GM12891 (cell line): ENCODE measurements around the gene C14orf119.

Source experiments
- POLR2A ChIP-seq: IDR thresholded peaks from 2 replicates; pipeline ENCODE4 v1.6.1; 2011; ENCODE audit warnings: low read depth, low read length, control low read depth
- POLR2AphosphoS5 ChIP-seq: IDR thresholded peaks from 2 replicates; pipeline ENCODE4 v1.6.1; 2011; ENCODE audit warnings: low read depth, low read length, control low read depth
- TAF1 ChIP-seq: IDR thresholded peaks from 2 replicates; pipeline ENCODE4 v1.6.1; 2011; ENCODE audit warnings: low read depth, low read length, control low read depth

DNA sequence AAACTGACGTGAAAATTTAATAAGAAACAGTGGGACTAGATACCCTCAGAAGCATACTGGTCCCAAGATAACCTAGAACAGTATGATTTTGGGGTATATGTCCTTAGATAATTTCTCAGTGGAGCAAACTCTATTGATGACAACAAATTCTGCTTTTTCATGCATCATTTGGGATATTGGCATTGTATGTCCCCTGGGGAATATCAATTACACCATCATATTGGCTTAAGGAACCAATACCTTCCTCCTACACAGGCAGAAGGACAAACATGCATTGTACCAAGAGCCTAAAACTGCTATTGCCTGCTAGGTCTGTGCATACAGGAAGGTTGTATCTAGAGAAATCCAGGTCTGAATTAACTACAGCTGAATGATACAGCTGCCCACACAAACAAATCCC is 20.4 kb upstream of the C14orf119 start:
- TF ChIP-seq POLR2AphosphoS5 (no peak), POLR2A (no peak), TAF1 (no peak)
